AG20443 (cell line): ENCODE data around the gene PTPRF.
"Not testable (repeated sequence)": the region's sequence is repeated elsewhere in the genome, so short reads cannot be mapped to it uniquely, and the experiment has no call there.

Experiments
- DNase-seq: peaks from one replicate; pipeline ENCODE4 v3.0.0; 2012; ENCODE audit warnings: low spot score, mixed read lengths

Gene PTPRF

GRCh38 chr1:43530483-43531106 is at the start of gene PTPRF:
Gene PTPRF (plus strand): TSS chr1:43530883. CDS start chr1:43545076, 14,193 bp downstream.
- peak; percentile 91 for DNase-seq

- DNase-seq: no peak
Observed at GRCh38 chr1:43481491-43481890, 49.2 kb upstream of the PTPRF start.

GRCh38 chr1:43482215-43482614 is 48.5 kb upstream of the PTPRF start:
- no peak for DNase-seq

GRCh38 chr1:43484367-43484766 is 46.3 kb upstream of the PTPRF start:
- no peak for DNase-seq

- DNase-seq: no peak
Observed at GRCh38 chr1:43488165-43488564, 42.5 kb upstream of the PTPRF start.

- DNase-seq: no peak
Observed at GRCh38 chr1:43491061-43491460, 39.6 kb upstream of the PTPRF start.

GRCh38 chr1:43492826-43493225 is 37.9 kb upstream of the PTPRF start:
- no peak for DNase-seq

GRCh38 chr1:43493661-43494450 is 36.8 kb upstream of the PTPRF start:
- no peak for DNase-seq

GRCh38 chr1:43495204-43495603 is 35.5 kb upstream of the PTPRF start:
- no peak for DNase-seq

GRCh38 chr1:43499898-43500297 is 30.8 kb upstream of the PTPRF start:
- DNase-seq: no peak

GRCh38 chr1:43501806-43502205 is 28.9 kb upstream of the PTPRF start:
- not testable (repeated sequence) for DNase-seq

- no peak for DNase-seq
Observed at GRCh38 chr1:43503534-43503933, 27.1 kb upstream of the PTPRF start.

GRCh38 chr1:43505077-43505780 is 25.5 kb upstream of the PTPRF start:
- no peak for DNase-seq

GRCh38 chr1:43506233-43506632 is 24.4 kb upstream of the PTPRF start:
- no peak for DNase-seq

- DNase-seq: no peak
Observed at GRCh38 chr1:43507296-43508295, 23.1 kb upstream of the PTPRF start.

GRCh38 chr1:43509007-43509739 is 21.5 kb upstream of the PTPRF start:
- peak; percentile 17 for DNase-seq

- DNase-seq: no peak
Observed at GRCh38 chr1:43509740-43510375, 20.8 kb upstream of the PTPRF start.

GRCh38 chr1:43510621-43511020 is 20.1 kb upstream of the PTPRF start:
- DNase-seq: no peak

- no peak for DNase-seq
Observed at GRCh38 chr1:43511394-43511793, 19.3 kb upstream of the PTPRF start.

GRCh38 chr1:43512133-43512532 is 18.6 kb upstream of the PTPRF start:
- DNase-seq: no peak

- DNase-seq: no peak
Observed at GRCh38 chr1:43512681-43513080, 18.0 kb upstream of the PTPRF start.
